ENCODE results near the gene AQP10.

The AQP10 gene

DNA sequence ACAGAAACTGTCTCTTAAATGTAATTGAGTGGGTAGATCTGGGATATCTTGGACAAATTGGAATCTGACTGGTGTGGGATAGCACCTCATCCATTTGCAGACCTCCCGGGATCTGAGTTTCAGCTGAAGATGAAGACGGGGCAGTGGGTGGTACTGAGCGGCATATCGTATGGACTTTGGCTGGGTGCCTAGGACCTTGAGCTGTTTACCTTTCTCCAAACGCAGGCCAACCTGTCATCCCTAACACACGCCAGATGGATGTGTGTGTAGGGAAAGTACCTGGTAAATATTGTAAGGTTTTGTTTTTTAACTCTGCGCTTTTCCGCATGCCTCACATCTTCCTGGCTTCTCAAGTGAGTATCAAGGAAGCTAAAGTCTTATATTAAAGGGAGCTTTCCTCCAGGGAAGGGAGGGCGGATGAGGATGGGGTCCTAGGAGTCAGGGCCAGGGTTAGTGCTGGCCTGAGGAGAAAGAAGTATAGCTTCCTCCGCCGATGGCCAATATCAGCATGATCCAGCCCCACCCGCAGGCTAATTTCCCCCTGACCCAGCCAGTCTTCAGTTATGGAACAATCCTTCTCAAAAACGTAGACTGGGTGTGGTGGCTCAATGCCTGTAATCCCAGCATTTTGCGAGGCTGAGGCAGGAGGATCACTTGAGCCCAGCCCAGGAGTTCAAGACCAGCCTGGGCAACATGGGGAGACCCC is 30.6 kb downstream of the AQP10 start:
- Histone ChIP-seq H3K4me1 (ENCODE audit: insufficient read depth, low read length) (peaks cover 4% of the 10 kb centered on the region), H3K4me3 (ENCODE audit: low read depth in 1 of 2, low read length in 2 of 2) (no peak overlapping the region), H3K36me3 (ENCODE audit: insufficient read depth, low read length) (peaks cover 25% of the 10 kb centered on the region), H3K9ac (ENCODE audit: low read depth, low read length) (no peak overlapping the region), H2AFZ (ENCODE audit: low read depth, low read length) (no peak overlapping the region), H3K9me3 (ENCODE audit: insufficient read depth, low read length, severe bottlenecking) (no peaks in the 10 kb centered on the region), H3K4me2 (ENCODE audit: insufficient read depth, low read length) (no peak overlapping the region), H3K27ac (ENCODE audit: low read length) (no peak overlapping the region), H4K20me1 (ENCODE audit: insufficient read depth, low read length) (peaks cover 4% of the 10 kb centered on the region), H3K27me3 (ENCODE audit: insufficient read depth, low read length, poor library complexity) (peaks cover 30% of the 10 kb centered on the region), H3K79me2 (ENCODE audit: insufficient read depth, low read length) (no peaks in the 10 kb centered on the region)
- ATAC-seq (ENCODE audit: insufficient read depth, low read depth) (no peak), DNase-seq (no peak)
- no peak for TF ChIP-seq EZH2 (IDR thresholded peaks at IDR 0.05; ENCODE audit: borderline replicate concordance, low read depth, low read length, severe bottlenecking)
- TF ChIP-seq, protein P1, sequence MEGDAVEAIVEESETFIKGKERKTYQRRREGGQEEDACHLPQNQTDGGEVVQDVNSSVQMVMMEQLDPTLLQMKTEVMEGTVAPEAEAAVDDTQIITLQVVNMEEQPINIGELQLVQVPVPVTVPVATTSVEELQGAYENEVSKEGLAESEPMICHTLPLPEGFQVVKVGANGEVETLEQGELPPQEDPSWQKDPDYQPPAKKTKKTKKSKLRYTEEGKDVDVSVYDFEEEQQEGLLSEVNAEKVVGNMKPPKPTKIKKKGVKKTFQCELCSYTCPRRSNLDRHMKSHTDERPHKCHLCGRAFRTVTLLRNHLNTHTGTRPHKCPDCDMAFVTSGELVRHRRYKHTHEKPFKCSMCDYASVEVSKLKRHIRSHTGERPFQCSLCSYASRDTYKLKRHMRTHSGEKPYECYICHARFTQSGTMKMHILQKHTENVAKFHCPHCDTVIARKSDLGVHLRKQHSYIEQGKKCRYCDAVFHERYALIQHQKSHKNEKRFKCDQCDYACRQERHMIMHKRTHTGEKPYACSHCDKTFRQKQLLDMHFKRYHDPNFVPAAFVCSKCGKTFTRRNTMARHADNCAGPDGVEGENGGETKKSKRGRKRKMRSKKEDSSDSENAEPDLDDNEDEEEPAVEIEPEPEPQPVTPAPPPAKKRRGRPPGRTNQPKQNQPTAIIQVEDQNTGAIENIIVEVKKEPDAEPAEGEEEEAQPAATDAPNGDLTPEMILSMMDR (IDR thresholded peaks at IDR 0.05; ENCODE audit: borderline replicate concordance, extremely low read depth, low read length, poor library complexity, severe bottlenecking), result no peak

DNA sequence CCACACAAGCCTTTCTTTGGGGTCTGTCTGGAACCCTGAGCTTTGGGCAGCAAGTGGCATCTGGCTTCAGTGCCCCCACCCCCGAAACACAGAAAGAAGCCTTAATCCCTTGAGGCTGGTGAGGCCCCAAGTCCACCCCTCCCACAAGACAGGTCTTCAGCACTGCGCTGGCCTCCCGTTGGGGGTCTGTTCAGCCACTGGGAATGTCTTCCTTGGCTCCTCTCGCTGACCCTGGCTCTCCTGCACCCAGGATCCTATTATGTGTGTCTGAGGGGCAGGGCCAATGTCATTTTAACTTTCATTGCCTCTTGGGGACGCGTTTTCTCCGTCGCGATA is 31.3 kb downstream of the AQP10 start:
- H3K9me3 ChIP-seq (ENCODE audit: insufficient read depth, low read length, severe bottlenecking), result no peaks in the 10 kb centered on the region
- DNase-seq (no peak), ATAC-seq (ENCODE audit: insufficient read depth, low read depth) (no peak)
- H3K4me2 ChIP-seq (ENCODE audit: insufficient read depth, low read length), result no peak overlapping the region
- H3K27me3 ChIP-seq (ENCODE audit: insufficient read depth, low read length, poor library complexity), result peaks cover 30% of the 10 kb centered on the region
- H3K27ac ChIP-seq (ENCODE audit: low read length), result no peak overlapping the region
- no peak overlapping the region for H3K9ac ChIP-seq (ENCODE audit: low read depth, low read length)
- peaks cover 4% of the 10 kb centered on the region for H4K20me1 ChIP-seq (ENCODE audit: insufficient read depth, low read length)
- no peak overlapping the region for H2AFZ ChIP-seq (ENCODE audit: low read depth, low read length)
- no peak for TF ChIP-seq EZH2 (IDR thresholded peaks at IDR 0.05; ENCODE audit: borderline replicate concordance, low read depth, low read length, severe bottlenecking)
- TF ChIP-seq, protein P1 (IDR thresholded peaks at IDR 0.05; ENCODE audit: borderline replicate concordance, extremely low read depth, low read length, poor library complexity, severe bottlenecking), result no peak
- peaks cover 4% of the 10 kb centered on the region for H3K4me1 ChIP-seq (ENCODE audit: insufficient read depth, low read length)
- no peak overlapping the region for H3K4me3 ChIP-seq (ENCODE audit: low read depth in 1 of 2, low read length in 2 of 2)
- H3K36me3 ChIP-seq (ENCODE audit: insufficient read depth, low read length), result peaks cover 21% of the 10 kb centered on the region
- no peaks in the 10 kb centered on the region for H3K79me2 ChIP-seq (ENCODE audit: insufficient read depth, low read length)

DNA sequence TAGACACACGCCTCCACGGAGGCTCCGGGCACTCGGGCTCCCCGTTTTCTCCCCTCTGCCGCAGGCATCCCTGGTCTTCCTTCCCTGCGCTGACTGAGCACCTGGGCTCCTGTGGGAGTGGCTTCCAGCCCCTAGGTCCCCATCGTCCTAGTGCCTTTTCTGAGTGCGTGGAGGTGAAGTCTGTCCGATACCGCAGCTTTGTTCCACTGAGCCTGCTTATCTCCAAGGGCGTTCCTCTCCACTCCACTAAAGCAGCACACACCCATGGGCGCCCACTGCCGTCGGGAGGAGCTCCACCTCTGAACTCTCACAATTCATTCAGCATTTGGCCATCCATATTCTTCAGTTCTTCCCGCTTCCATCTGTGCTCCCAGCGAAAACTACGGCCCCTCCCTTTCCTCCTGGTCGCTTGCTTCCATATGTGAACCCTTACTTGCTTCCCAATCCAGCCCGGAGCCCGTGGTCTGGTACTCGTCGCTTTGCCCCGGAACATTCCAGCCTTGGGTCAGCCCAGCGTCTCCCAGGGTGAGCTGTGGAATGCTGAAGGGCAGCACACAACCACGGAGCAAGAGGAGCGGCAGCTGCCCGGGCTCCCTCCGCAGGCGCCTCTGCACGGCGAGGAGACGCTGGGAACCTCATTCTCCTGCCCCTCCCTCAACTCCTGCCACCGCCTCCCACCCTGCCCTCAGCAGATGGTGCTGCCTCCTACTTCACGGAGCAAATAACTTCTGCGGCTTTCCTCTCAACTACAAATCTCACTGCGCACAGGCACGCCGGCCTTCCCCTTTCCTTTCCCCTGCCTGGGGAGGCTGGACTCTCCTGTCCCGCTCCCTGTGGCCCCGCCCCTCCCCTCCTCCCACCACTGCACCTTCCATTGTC is 31.9 kb downstream of the AQP10 start:
- Histone ChIP-seq H3K4me2 (ENCODE audit: insufficient read depth, low read length) (no peak overlapping the region), H3K36me3 (ENCODE audit: insufficient read depth, low read length) (peaks cover 19% of the 10 kb centered on the region), H3K27ac (ENCODE audit: low read length) (no peak overlapping the region), H3K79me2 (ENCODE audit: insufficient read depth, low read length) (no peaks in the 10 kb centered on the region), H3K4me1 (ENCODE audit: insufficient read depth, low read length) (peaks cover 4% of the 10 kb centered on the region), H2AFZ (ENCODE audit: low read depth, low read length) (no peak overlapping the region; the same call in 1 of the 2 replicates), H3K27me3 (ENCODE audit: insufficient read depth, low read length, poor library complexity) (peaks cover 30% of the 10 kb centered on the region), H3K4me3 (ENCODE audit: low read depth in 1 of 2, low read length in 2 of 2) (no peak overlapping the region), H3K9ac (ENCODE audit: low read depth, low read length) (no peak overlapping the region), H4K20me1 (ENCODE audit: insufficient read depth, low read length) (peaks cover 4% of the 10 kb centered on the region), H3K9me3 (ENCODE audit: insufficient read depth, low read length, severe bottlenecking) (no peaks in the 10 kb centered on the region)
- TF ChIP-seq, protein P1 (IDR thresholded peaks at IDR 0.05; ENCODE audit: borderline replicate concordance, extremely low read depth, low read length, poor library complexity, severe bottlenecking), result peak; percentile 22
- TF ChIP-seq EZH2 (IDR thresholded peaks at IDR 0.05; ENCODE audit: borderline replicate concordance, low read depth, low read length, severe bottlenecking), result no peak
- ATAC-seq (ENCODE audit: insufficient read depth, low read depth) (peak; percentile 73), DNase-seq (peak; percentile 34)

Data from DND-41 (cell line).